CD4-positive, alpha-beta T cell treated with Interleukin-6 at 100 ng/mL for 8 hours (primary cell): ENCODE results near the gene HOXC11.

Experiments
- DNase-seq: peaks from one replicate; pipeline ENCODE4 v3.0.0-alpha.2; 2020; ENCODE audit warnings: mixed read lengths, low spot score

Gene HOXC11

DNA sequence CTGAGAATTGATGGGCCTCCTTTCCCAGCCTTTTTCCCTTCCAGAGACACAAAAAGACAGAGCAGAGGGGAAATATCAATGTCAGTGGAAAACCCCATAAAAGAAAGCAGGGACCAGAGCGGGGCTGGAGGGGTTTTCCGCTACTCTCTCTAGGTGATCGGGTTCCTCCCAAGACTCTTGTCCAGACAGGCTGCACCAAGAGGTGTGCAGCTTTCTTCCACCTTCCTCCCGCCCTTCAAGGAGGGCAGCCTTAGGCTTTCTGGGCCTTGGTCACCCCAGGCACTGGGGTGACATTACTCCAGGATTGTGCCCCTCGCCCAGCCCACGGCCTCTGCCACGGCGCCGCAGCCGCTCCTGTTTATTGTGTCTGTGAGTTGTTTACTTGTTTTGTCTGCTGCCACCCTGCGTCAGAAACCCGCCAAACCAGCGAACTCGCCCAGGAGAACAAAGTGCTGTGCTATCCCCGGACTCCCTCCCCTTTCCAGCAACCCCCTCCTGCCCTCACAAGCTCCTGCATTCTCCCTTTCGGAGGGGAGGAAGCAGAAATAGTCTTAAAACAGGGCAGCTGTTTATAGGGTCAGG lies 48.6 kb downstream of the HOXC11 start:
- DNase-seq = no peak

GRCh38 chr12:54022960-54023884 lies 50.3 kb downstream of the HOXC11 start:
- no peak for DNase-seq

DNA sequence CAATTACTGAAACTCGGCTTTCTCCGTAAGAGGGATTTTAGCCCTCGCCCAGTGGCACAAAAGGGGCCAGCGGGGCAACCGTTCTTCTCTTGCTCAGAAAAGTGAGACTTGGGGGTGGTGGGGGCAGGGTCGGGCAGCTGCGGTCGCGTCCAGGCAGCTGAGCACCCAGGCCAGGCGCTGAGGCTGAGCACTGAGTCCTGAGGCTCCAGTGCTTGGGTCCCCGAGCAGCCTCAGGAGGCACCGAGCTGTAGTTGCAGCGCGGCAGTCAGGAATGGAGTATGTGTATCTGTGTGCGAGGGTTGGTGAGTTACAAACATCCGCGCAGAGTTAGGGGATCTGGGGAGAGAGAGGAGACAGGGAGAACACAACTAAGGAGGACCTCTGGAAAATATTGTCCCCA lies 51.2 kb downstream of the HOXC11 start:
- no peak for DNase-seq

DNA sequence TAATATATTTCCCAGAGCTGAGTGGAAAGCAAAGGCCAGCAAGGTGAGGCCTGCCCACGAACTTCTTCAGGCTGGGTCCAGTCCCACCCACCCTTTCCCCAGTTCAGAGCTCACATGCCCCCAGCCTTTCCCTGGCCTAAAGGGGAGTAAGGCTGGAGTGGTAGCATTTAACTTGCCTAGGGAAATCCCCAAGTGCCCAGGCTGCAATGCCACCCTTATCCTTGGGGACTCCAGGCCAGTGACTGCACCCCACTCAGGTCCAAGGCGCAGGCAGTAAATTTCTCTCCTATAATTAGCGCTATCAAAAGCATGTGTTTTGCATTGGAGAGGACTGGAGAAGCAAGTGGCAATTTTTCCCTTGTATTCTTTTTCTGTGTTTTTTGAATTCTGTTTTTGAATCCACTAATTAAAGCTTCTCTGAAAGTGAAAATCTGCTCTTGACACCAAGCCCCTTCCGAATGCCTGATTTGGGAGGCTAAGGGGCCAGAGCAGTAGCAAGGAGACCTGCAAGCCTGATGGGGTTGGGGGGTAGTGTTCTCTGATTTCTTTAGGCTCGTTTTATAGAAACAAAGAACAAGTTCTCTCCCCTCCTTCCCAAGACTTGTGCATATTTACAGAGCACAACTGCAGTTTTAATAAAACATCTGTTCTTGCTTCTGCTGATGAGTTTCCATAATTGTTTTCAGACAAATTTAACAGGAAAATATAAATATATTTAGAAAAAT lies 51.8 kb downstream of the HOXC11 start:
- no peak for DNase-seq

GRCh38 chr12:54025499-54026405 lies 52.8 kb downstream of the HOXC11 start:
- DNase-seq = no peak

- no peak for DNase-seq
These were observed 53.9 kb downstream of the HOXC11 start for GRCh38 chr12:54026640-54027441.
